Mesodermal cell (in vitro differentiated cells): Measurements from ENCODE around the gene ANKK1.

Experiments
- H3K27ac ChIP-seq: 2 replicates; pipeline ENCODE4 v1.7.0; 2013; ENCODE audit warnings: mild to moderate bottlenecking, low read depth, low read length, moderate library complexity; ENCODE audit not compliant: severe bottlenecking
- H3K36me3 ChIP-seq: 2 replicates; pipeline ENCODE4 v1.7.1; 2013; ENCODE audit warnings: mild to moderate bottlenecking, low read length, moderate library complexity; ENCODE audit not compliant: control insufficient read depth, insufficient read depth
- H3K4me1 ChIP-seq: one replicate; pipeline ENCODE4 v1.7.1; 2013; ENCODE audit warnings: mild to moderate bottlenecking, low read length; ENCODE audit not compliant: insufficient read depth, control insufficient read depth, poor library complexity, severe bottlenecking
- H3K4me3 ChIP-seq: 2 replicates; pipeline ENCODE4 v1.7.0; 2013; ENCODE audit warnings: low read length, control low read depth, mild to moderate bottlenecking; ENCODE audit not compliant: insufficient read depth, poor library complexity, severe bottlenecking; ENCODE audit errors: extremely low read depth
- H3K9me3 ChIP-seq: 2 replicates; pipeline ENCODE4 v1.7.1; 2013; ENCODE audit warnings: mild to moderate bottlenecking, low read length, moderate library complexity; ENCODE audit not compliant: control insufficient read depth
- WGBS, 2 experiments: methylation state at CpG; one replicate each; pipeline ENCODE4 v1.1.5; 2013; ENCODE audit warnings: missing lambda C conversion rate in 2 of 2; ENCODE audit not compliant: insufficient coverage in 2 of 2; 5-methylcytosine and 5-hydroxymethylcytosine counted together

Gene ANKK1

GRCh38 chr11:113397212-113397611, 9.6 kb downstream of the ANKK1 start:
- WGBS, 2 experiments, result 81 to 89% methylated on average over 7 of the region's 7 CpGs
- Histone ChIP-seq H3K4me3 (no peak overlapping the region), H3K4me1 (no peaks in the 10 kb centered on the region), H3K27ac (no peak overlapping the region), H3K36me3 (no peaks in the 10 kb centered on the region), H3K9me3 (no peaks in the 10 kb centered on the region)

DNA sequence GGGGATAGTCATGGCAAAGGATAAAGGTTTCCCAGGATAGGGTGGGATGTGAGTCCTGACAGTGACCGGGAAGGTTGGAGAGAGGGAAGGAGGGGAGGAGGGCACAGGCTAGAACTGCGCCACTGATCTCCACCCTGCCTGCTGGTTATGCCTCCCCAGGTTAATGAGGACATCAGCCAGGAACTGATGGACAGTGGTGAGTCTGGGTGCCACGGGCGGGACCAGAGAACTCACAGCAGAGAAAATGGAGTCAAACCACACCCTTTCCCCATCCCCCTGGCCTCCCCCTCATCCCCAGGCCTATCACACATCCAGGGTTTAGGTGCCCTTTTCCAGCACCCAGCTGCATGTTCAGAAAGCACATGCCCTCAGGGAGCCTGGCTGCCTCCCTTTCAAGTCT, 10.2 kb downstream of the ANKK1 start:
- no peak overlapping the region for H3K4me3 ChIP-seq
- H3K27ac ChIP-seq, result no peak overlapping the region
- 88 to 95% methylated on average over 4 of the region's 4 CpGs for WGBS, 2 experiments
- H3K9me3 ChIP-seq, result no peaks in the 10 kb centered on the region
- H3K4me1 ChIP-seq, result no peaks in the 10 kb centered on the region
- H3K36me3 ChIP-seq, result no peaks in the 10 kb centered on the region

GRCh38 chr11:113398669-113399430, 11.3 kb downstream of the ANKK1 start:
- Histone ChIP-seq H3K27ac (no peak overlapping the region), H3K9me3 (no peaks in the 10 kb centered on the region), H3K4me3 (no peak overlapping the region), H3K4me1 (no peaks in the 10 kb centered on the region), H3K36me3 (no peaks in the 10 kb centered on the region)
- 80 to 94% methylated on average over 19 to 20 of the region's 24 CpGs for WGBS, 2 experiments

GRCh38 chr11:113400631-113401230, 13.2 kb downstream of the ANKK1 start:
- Histone ChIP-seq H3K27ac (no peak overlapping the region), H3K4me1 (no peaks in the 10 kb centered on the region), H3K9me3 (no peaks in the 10 kb centered on the region), H3K4me3 (no peak overlapping the region), H3K36me3 (no peaks in the 10 kb centered on the region)
- WGBS, 2 experiments, result 61 to 100% methylated on average over 2 to 3 of the region's 5 CpGs

DNA sequence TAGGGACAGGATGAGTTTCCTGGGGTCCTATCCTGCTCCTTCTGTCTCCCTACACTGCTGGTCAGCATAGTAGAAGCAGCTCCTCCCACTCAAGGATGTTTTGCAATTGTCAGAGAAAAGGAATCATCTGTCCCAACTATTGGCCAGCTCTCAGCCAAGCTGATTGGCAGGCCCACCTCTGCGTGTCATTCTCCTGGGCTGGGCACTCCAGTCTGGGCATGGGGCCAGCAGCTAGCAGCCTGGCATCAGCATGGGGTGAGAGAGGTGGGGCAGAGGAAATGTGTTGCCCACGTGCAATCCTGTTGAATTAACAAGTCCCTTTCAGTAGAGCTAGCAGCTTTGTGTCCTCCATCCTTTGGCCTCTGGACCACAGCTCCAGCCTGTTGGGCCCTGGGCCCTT, 14.1 kb downstream of the ANKK1 start:
- H3K4me3 ChIP-seq, result no peak overlapping the region
- no peaks in the 10 kb centered on the region for H3K9me3 ChIP-seq
- H3K36me3 ChIP-seq, result no peaks in the 10 kb centered on the region
- 45 to 72% methylated on average over 2 of the region's 2 CpGs for WGBS, 2 experiments
- H3K4me1 ChIP-seq, result no peaks in the 10 kb centered on the region
- no peak overlapping the region for H3K27ac ChIP-seq

GRCh38 chr11:113404859-113405430, 17.4 kb downstream of the ANKK1 start:
- Histone ChIP-seq H3K27ac (no peak overlapping the region), H3K4me1 (no peaks in the 10 kb centered on the region), H3K4me3 (no peak overlapping the region), H3K36me3 (no peaks in the 10 kb centered on the region), H3K9me3 (no peaks in the 10 kb centered on the region)
- 94 to 97% methylated on average over 6 to 7 of the region's 7 CpGs for WGBS, 2 experiments

- no peak overlapping the region for H3K4me3 ChIP-seq
- 75 to 86% methylated on average over 3 to 4 of the region's 7 CpGs for WGBS, 2 experiments
- H3K9me3 ChIP-seq, result no peaks in the 10 kb centered on the region
- H3K36me3 ChIP-seq, result no peaks in the 10 kb centered on the region
- H3K4me1 ChIP-seq, result no peaks in the 10 kb centered on the region
- no peak overlapping the region for H3K27ac ChIP-seq
Observed at GRCh38 chr11:113405724-113406478, 18.3 kb downstream of the ANKK1 start.

- Histone ChIP-seq H3K4me1 (no peaks in the 10 kb centered on the region), H3K4me3 (no peak overlapping the region), H3K36me3 (no peaks in the 10 kb centered on the region), H3K9me3 (no peaks in the 10 kb centered on the region), H3K27ac (no peak overlapping the region)
- 79 to 88% methylated on average over 3 of the region's 3 CpGs for WGBS, 2 experiments
Observed at GRCh38 chr11:113407163-113407562, 19.6 kb downstream of the ANKK1 start.

- Histone ChIP-seq H3K4me3 (no peak overlapping the region), H3K9me3 (no peaks in the 10 kb centered on the region), H3K4me1 (no peaks in the 10 kb centered on the region), H3K27ac (no peak overlapping the region), H3K36me3 (no peaks in the 10 kb centered on the region)
- WGBS, 2 experiments, result 52 to 72% methylated on average over 6 to 9 of the region's 9 CpGs
Observed at GRCh38 chr11:113408206-113408605, 20.6 kb downstream of the ANKK1 start.

DNA sequence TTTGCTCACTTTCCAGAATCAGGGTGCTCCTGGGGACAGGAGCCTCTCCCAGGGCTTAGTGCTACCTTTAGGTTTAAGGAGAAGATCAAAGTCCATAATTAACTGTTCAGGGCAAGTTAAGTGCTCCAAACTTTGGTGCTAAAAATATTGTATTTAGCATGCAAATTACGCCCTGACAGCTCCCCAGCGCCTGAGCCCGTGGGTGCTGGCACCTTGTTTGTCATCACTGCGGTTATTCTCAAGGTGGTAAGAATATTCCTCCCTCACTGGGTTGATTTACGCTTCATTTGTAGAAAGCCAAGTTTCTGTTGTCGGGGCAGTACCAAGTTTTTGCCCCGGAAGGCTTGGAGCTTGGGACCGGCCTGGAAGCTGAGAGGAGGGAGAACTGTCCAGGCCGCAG, 21.3 kb downstream of the ANKK1 start:
- WGBS, 2 experiments, result 80 to 86% methylated on average over 8 to 9 of the region's 9 CpGs
- no peak overlapping the region for H3K4me3 ChIP-seq
- no peaks in the 10 kb centered on the region for H3K36me3 ChIP-seq
- no peaks in the 10 kb centered on the region for H3K9me3 ChIP-seq
- no peaks in the 10 kb centered on the region for H3K4me1 ChIP-seq
- no peak overlapping the region for H3K27ac ChIP-seq
